Urinary bladder (tissue), 4 donors: ENCODE data around the gene ZFP28. TPM values are rescaled to one million over a fixed set of nuclear protein-coding genes. Genes with fewer than 3 reads are reported as not detected.
A peak's percentile ranks its signal among the peaks of the same experiment; 100 is the strongest.

Source experiments
- DNase-seq: peaks from one replicate; pipeline ENCODE4 v3.0.0-alpha.2; 2015; ENCODE audit errors: extremely low spot score
- H3K27ac ChIP-seq: one replicate; pipeline ENCODE4 v1.5.1; 2013; ENCODE audit warnings: low read depth, mild to moderate bottlenecking, moderate library complexity
- H3K36me3 ChIP-seq: one replicate; pipeline ENCODE4 v1.6.1; 2013; ENCODE audit warnings: mild to moderate bottlenecking, moderate library complexity; ENCODE audit not compliant: insufficient read depth
- H3K4me1 ChIP-seq: one replicate; pipeline ENCODE4 v1.6.1; 2013; ENCODE audit warnings: mild to moderate bottlenecking, moderate library complexity; ENCODE audit not compliant: insufficient read depth
- H3K4me3 ChIP-seq: one replicate; pipeline ENCODE4 v1.5.1; 2013; ENCODE audit warnings: low read depth, low read length
- WGBS: extraction: QIAGEN DNeasy Blood & Tissue Kit; methylation state at CpG from one replicate; pipeline ENCODE4 v1.1.7; 2013; 5-methylcytosine and 5-hydroxymethylcytosine counted together
- polyA plus RNA-seq: library from polyadenylated mRNA; stranded (reverse); fragments of 200-250 nt; gene quantifications from one replicate; pipeline ENCODE4 v1.2.3, GENCODE V29; 2013
- total RNA-seq: library from RNA; depleted of rRNA; stranded (reverse); fragments of >200 nt; gene quantifications from one replicate; pipeline ENCODE4 v1.2.3, GENCODE V29; 2014
- donor health status: healthy with polysubstance abuse.
- donor health status: healthy.

The ZFP28 gene
- 16.2 TPM for total RNA-seq
- polyA plus RNA-seq = 5.9 TPM

- DNase-seq = no peak
- Histone ChIP-seq H3K4me3 (peak within 1 kb of the TSS; percentile 83), H3K27ac (peak within 1 kb of the TSS; percentile 83), H3K36me3 (peaks cover 2% of the 10 kb centered on the region), H3K4me1 (no peaks in the 10 kb centered on the region)
- under 1% methylated on average over 56 of the region's 65 CpGs for WGBS
Measured at GRCh38 chr19:56538761-56539263, at the start of gene ZFP28. TSS of gene ZFP28 (plus strand) at chr19:56538948. CDS start at chr19:56539019, 71 bp downstream.

GRCh38 chr19:56491399-56491798 lies 47.3 kb upstream of the ZFP28 start:
- DNase-seq = no peak
- Histone ChIP-seq H3K4me3 (no peak overlapping the region), H3K4me1 (no peaks in the 10 kb centered on the region), H3K36me3 (peaks cover 5% of the 10 kb centered on the region), H3K27ac (no peak overlapping the region)
- 70% methylated on average over 3 of the region's 3 CpGs for WGBS

GRCh38 chr19:56504581-56504980 lies 34.2 kb upstream of the ZFP28 start:
- no peak for DNase-seq
- H3K4me1 ChIP-seq = no peaks in the 10 kb centered on the region
- H3K4me3 ChIP-seq = no peak overlapping the region
- no peaks in the 10 kb centered on the region for H3K36me3 ChIP-seq
- WGBS = 88% methylated on average over 2 of the region's 2 CpGs
- H3K27ac ChIP-seq = no peak overlapping the region

- Histone ChIP-seq H3K27ac (peak within 1 kb of the TSS; percentile 96), H3K4me1 (no peaks in the 10 kb centered on the region), H3K4me3 (peak within 1 kb of the TSS; percentile 59), H3K36me3 (peaks cover 2% of the 10 kb centered on the region)
- WGBS = under 1% methylated on average over 74 of the region's 74 CpGs
- DNase-seq = peak; percentile 97
Measured at GRCh38 chr19:56507446-56508289, 31.1 kb upstream of the ZFP28 start, which contains the start of gene ZNF471. TSS of gene ZNF471 (plus strand) at chr19:56507855. CDS start at chr19:56511572, 3,717 bp downstream.

- 3% methylated on average over 17 of the region's 17 CpGs for WGBS
- Histone ChIP-seq H3K36me3 (peaks cover 2% of the 10 kb centered on the region), H3K4me3 (peak overlapping the region; percentile 59), H3K27ac (peak overlapping the region; percentile 96), H3K4me1 (no peaks in the 10 kb centered on the region)
- DNase-seq = no peak
Measured at GRCh38 chr19:56508290-56508778, 30.4 kb upstream of the ZFP28 start.

GRCh38 chr19:56525214-56525860 lies 13.4 kb upstream of the ZFP28 start:
- Histone ChIP-seq H3K36me3 (peaks cover 8% of the 10 kb centered on the region), H3K4me1 (no peaks in the 10 kb centered on the region), H3K27ac (no peak overlapping the region), H3K4me3 (no peak overlapping the region)
- DNase-seq = no peak
- WGBS = 85% methylated on average over 4 of the region's 4 CpGs

GRCh38 chr19:56537442-56537841 lies 1.3 kb upstream of the ZFP28 start:
- DNase-seq = no peak
- no peak overlapping the region for H3K4me3 ChIP-seq
- H3K36me3 ChIP-seq = peaks cover 2% of the 10 kb centered on the region
- H3K27ac ChIP-seq = no peak overlapping the region
- H3K4me1 ChIP-seq = no peaks in the 10 kb centered on the region
- WGBS = 95% methylated on average over 3 of the region's 3 CpGs

GRCh38 chr19:56538254-56538760 lies 441 bp upstream of the ZFP28 start:
- H3K4me3 ChIP-seq = peak overlapping the region; percentile 83
- WGBS = under 1% methylated on average over 46 of the region's 46 CpGs
- H3K36me3 ChIP-seq = peaks cover 2% of the 10 kb centered on the region
- peak overlapping the region; percentile 83 for H3K27ac ChIP-seq
- peak; percentile 69 for DNase-seq
- no peaks in the 10 kb centered on the region for H3K4me1 ChIP-seq

- Histone ChIP-seq H3K4me1 (no peaks in the 10 kb centered on the region), H3K27ac (no peak overlapping the region), H3K4me3 (no peak overlapping the region), H3K36me3 (peaks cover 7% of the 10 kb centered on the region)
- no peak for DNase-seq
- WGBS = 96% methylated on average over 2 of the region's 2 CpGs
Measured at GRCh38 chr19:56543776-56544175, 5.0 kb downstream of the ZFP28 start.

- Histone ChIP-seq H3K4me3 (no peak overlapping the region), H3K36me3 (peaks cover 13% of the 10 kb centered on the region), H3K4me1 (no peaks in the 10 kb centered on the region), H3K27ac (no peak overlapping the region)
- WGBS = 53% methylated on average over 6 of the region's 6 CpGs
- no peak for DNase-seq
Measured at GRCh38 chr19:56547535-56547934, 8.8 kb downstream of the ZFP28 start.

- no peak for DNase-seq
- no peaks in the 10 kb centered on the region for H3K4me1 ChIP-seq
- 97% methylated on average over 6 of the region's 6 CpGs for whole genome bisulfite sequencing
- H3K27ac ChIP-seq = no peak overlapping the region
- H3K4me3 ChIP-seq = no peak overlapping the region
- H3K36me3 ChIP-seq = peaks cover 6% of the 10 kb centered on the region
Measured at GRCh38 chr19:56554272-56554869, 15.6 kb downstream of the ZFP28 start.

- H3K4me3 ChIP-seq = no peak overlapping the region
- 95% methylated on average over 2 of the region's 2 CpGs for WGBS
- H3K4me1 ChIP-seq = no peaks in the 10 kb centered on the region
- no peak for DNase-seq
- H3K27ac ChIP-seq = no peak overlapping the region
- peaks cover 5% of the 10 kb centered on the region for H3K36me3 ChIP-seq
Measured at GRCh38 chr19:56562766-56563165, 24.0 kb downstream of the ZFP28 start.

- Histone ChIP-seq H3K27ac (peak overlapping the region; percentile 60), H3K4me1 (no peaks in the 10 kb centered on the region), H3K4me3 (peak overlapping the region; percentile 65), H3K36me3 (peaks cover 13% of the 10 kb centered on the region)
- WGBS = 1% methylated on average over 23 of the region's 23 CpGs
- no peak for DNase-seq
Measured at GRCh38 chr19:56566904-56567273, 28.1 kb downstream of the ZFP28 start.
